Measurements from ENCODE around the gene PDGFC. TPM values are rescaled to one million over a fixed set of nuclear protein-coding genes. Genes with fewer than 3 reads are reported as not detected.

The PDGFC gene
- total RNA-seq, 1 experiment from 2014 or later = 4.5 TPM

- H4K8ac ChIP-seq (replicated peaks; ENCODE audit: insufficient read length, low read depth, low read length) = no peak overlapping the region
- no peak overlapping the region for H3K4me2 ChIP-seq (ENCODE audit: insufficient read depth, insufficient read length, low read length)
- H2BK120ac ChIP-seq (ENCODE audit: low read depth, low read length, poor library complexity, severe bottlenecking) = no peak overlapping the region
- H3K18ac ChIP-seq (ENCODE audit: insufficient read length, low read depth, low read length) = no peak overlapping the region
- WGBS (ENCODE audit: extremely low coverage, insufficient read length, low lambda C conversion rate) = no CpG with 5 or more reads among the region's 8 CpGs
- no peak overlapping the region for H2BK5ac ChIP-seq (ENCODE audit: insufficient read length, low read length)
- TF ChIP-seq CTCF (conservative IDR thresholded peaks at IDR 0.05) = no peak
- Mint-ChIP-seq H3K27ac (peak overlapping the region in 1 of 3 experiments; percentile 60; a peak in 1 of 7 replicates), H3K4me3 (no peak overlapping the region), H3K9me3 (no peaks in the 10 kb centered on the region), H3K4me1 (peaks cover 0 to 4% of the 10 kb centered on the region in 2 experiments; a peak in 1 of 4 replicates), H3K36me3 (ENCODE audit: insufficient read depth in 1 of 3, low read depth in 3 of 3) (no peaks in the 10 kb centered on the region), H3K27me3 (ENCODE audit: low read depth) (no peaks in the 10 kb centered on the region)
- no peak overlapping the region for H2BK15ac ChIP-seq (ENCODE audit: low read depth, low read length)
- H2BK12ac ChIP-seq (ENCODE audit: insufficient read length, low read depth, low read length) = no peak overlapping the region
- H3K14ac ChIP-seq (ENCODE audit: insufficient read depth, low read length) = no peak overlapping the region
- H3T11ph ChIP-seq (ENCODE audit: low read length) = no peak overlapping the region
- H3K4ac ChIP-seq (ENCODE audit: low read depth, low read length) = no peak overlapping the region
- H3K27me3 ChIP-seq (ENCODE audit: insufficient read depth, low read length) = no peaks in the 10 kb centered on the region
- no peak overlapping the region for H2BK20ac ChIP-seq (ENCODE audit: low read depth, low read length, poor library complexity, severe bottlenecking)
- no peak overlapping the region for H4K5ac ChIP-seq (ENCODE audit: insufficient read length, low read depth, low read length)
- H3K4me1 ChIP-seq (ENCODE audit: insufficient read depth, low read length) = no peaks in the 10 kb centered on the region
- no peak overlapping the region for H3K56ac ChIP-seq (ENCODE audit: insufficient read length, low read depth, low read length)
- H3K79me2 ChIP-seq (ENCODE audit: insufficient read depth, low read length) = no peaks in the 10 kb centered on the region
- no peak overlapping the region for H4K91ac ChIP-seq (ENCODE audit: insufficient read length, low read depth, low read length)
- H2AK5ac ChIP-seq (ENCODE audit: insufficient read length, low read length) = no peak overlapping the region
- no peaks in the 10 kb centered on the region for H4K20me1 ChIP-seq (ENCODE audit: control insufficient read depth, insufficient read depth, insufficient read length)
- H3K9ac ChIP-seq (ENCODE audit: extremely low read depth, insufficient read length, low read length) = no peak overlapping the region
- H3K27ac ChIP-seq (ENCODE audit: insufficient read length, low read depth, low read length) = no peak overlapping the region
- no peak overlapping the region for H2AFZ ChIP-seq (ENCODE audit: low read length)
- no peak overlapping the region for H3K23ac ChIP-seq (ENCODE audit: insufficient read length, low read depth, low read length)
- no peaks in the 10 kb centered on the region for H3K9me3 ChIP-seq (ENCODE audit: control insufficient read depth, low read depth, low read length)
- no peaks in the 10 kb centered on the region for H3K23me2 ChIP-seq (ENCODE audit: insufficient read length, low read depth, low read length, poor library complexity, severe bottlenecking)
- no peak for DNase-seq
- no peaks in the 10 kb centered on the region for H3K79me1 ChIP-seq (ENCODE audit: insufficient read depth, low read depth, low read length, poor library complexity, severe bottlenecking)
Measured at GRCh38 chr4:156889616-156890594, 81.7 kb downstream of the PDGFC start.
